Measurements from ENCODE around the gene LSM14B.

The LSM14B gene

DNA sequence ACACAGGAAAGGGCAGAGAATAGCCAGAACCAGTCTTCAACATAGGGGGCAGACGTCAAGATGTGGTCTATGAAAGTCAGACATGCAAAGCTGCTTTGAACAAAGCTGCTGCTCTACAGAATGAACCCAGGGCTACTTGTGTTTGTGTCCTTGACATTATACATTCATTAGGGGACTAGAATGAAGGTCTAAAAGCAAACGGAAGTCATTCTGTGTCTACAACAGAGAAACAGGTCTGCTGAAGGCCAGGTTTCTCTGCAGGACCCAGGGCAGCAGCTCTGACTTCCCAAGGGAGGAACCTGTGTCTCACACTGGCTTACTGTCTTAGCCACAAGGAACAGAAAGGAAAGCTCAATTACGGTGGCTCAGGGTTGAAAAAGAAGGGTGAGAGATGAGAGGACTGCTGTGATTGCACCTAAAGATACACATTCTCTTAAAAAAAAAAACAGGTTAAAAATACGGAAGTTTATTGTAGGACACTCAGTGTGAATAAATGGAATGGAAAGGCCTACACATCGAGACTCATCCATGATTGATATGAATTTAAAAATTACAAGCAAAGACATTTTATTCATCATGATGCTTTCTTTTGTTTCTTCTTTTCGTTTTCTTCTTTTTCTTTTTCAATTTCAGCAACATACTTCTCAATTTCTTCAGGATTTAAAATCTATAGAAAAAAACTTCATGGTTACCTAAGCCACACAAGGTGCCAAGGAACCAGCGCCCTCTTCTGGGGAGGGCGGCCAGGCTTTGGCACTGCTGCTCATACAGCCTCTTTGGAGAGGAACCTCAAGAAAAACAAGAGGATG is 14.2 kb downstream of the LSM14B start:
- no peak overlapping the region for H3K4me3 ChIP-seq (ENCODE audit: low read depth, low read length)
- TF ChIP-seq POLR2A (IDR thresholded peaks at IDR 0.05; ENCODE audit: extremely low read depth, insufficient read length) (no peak), MYC (IDR thresholded peaks at IDR 0.05; ENCODE audit: low read depth, low read length) (peak; percentile 41; the same call in 1 of the 2 replicates)
- TF ChIP-seq, protein P1, sequence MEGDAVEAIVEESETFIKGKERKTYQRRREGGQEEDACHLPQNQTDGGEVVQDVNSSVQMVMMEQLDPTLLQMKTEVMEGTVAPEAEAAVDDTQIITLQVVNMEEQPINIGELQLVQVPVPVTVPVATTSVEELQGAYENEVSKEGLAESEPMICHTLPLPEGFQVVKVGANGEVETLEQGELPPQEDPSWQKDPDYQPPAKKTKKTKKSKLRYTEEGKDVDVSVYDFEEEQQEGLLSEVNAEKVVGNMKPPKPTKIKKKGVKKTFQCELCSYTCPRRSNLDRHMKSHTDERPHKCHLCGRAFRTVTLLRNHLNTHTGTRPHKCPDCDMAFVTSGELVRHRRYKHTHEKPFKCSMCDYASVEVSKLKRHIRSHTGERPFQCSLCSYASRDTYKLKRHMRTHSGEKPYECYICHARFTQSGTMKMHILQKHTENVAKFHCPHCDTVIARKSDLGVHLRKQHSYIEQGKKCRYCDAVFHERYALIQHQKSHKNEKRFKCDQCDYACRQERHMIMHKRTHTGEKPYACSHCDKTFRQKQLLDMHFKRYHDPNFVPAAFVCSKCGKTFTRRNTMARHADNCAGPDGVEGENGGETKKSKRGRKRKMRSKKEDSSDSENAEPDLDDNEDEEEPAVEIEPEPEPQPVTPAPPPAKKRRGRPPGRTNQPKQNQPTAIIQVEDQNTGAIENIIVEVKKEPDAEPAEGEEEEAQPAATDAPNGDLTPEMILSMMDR (IDR thresholded peaks at IDR 0.05; ENCODE audit: low read depth, low read length): peak; percentile 98
- TF ChIP-seq, protein P2, sequence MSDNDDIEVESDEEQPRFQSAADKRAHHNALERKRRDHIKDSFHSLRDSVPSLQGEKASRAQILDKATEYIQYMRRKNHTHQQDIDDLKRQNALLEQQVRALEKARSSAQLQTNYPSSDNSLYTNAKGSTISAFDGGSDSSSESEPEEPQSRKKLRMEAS (IDR thresholded peaks at IDR 0.05; ENCODE audit: low read depth, low read length): peak; percentile 31; the same call in 1 of the 2 replicates
- DNase-seq (ENCODE audit: low read depth): peak; percentile 82

DNA sequence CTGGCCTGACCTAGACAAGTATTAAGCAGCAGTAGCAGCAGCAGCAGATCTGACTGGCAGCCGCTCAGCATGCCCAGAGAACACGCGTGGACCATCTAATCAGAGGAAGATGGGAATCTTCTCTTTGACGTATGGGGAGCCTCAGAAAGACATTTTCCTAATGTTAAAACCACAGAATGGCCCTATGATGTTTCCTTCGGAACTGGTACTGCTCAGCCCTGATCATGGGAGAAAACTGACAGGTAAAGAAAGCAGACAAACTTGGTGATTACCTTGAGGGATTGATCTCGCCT is 14.8 kb downstream of the LSM14B start:
- DNase-seq (ENCODE audit: low read depth): no peak
- H3K4me3 ChIP-seq (ENCODE audit: low read depth, low read length): no peak overlapping the region
- TF ChIP-seq POLR2A (IDR thresholded peaks at IDR 0.05; ENCODE audit: extremely low read depth, insufficient read length) (no peak), MYC (IDR thresholded peaks at IDR 0.05; ENCODE audit: low read depth, low read length) (no peak)
- TF ChIP-seq, protein P2 (IDR thresholded peaks at IDR 0.05; ENCODE audit: low read depth, low read length): no peak
- TF ChIP-seq, protein P1 (IDR thresholded peaks at IDR 0.05; ENCODE audit: low read depth, low read length): no peak

DNA sequence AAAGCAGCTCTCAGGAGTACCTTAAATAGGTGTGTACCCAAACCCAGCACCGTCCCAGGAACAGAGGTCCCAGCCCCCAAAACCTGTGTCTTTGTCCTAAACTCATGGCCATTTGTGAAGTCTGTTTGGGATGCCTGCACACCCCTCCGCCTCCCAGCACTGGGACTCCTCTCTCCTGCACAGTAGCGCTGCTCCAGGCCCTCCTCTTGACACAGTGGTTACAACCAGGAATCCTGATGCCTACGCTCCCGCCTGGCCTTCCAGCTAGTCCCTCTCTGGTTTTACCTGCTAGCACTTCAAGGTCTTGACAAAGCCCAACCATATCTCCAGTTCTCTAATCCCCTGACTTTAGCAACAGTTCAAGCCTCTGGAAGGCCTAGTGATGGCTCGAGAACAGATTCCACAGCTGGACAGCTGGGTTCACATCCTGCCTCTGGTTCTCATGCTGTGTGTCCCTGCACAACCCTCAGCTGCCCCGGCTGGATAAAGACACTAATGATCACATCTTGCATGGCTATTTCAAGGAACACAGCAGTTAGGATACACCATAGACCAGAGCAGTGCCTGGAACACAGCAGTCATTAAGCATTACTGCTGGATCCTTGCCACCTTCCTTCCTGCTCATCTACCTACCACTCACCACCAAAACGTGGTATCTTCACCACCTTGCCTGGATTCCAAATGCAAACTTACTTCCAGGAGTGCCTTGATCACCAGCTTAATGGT is 15.4 kb downstream of the LSM14B start:
- no peak for DNase-seq (ENCODE audit: low read depth)
- H3K4me3 ChIP-seq (ENCODE audit: low read depth, low read length): no peak overlapping the region
- no peak for TF ChIP-seq MYC (IDR thresholded peaks at IDR 0.05; ENCODE audit: low read depth, low read length)

DNA sequence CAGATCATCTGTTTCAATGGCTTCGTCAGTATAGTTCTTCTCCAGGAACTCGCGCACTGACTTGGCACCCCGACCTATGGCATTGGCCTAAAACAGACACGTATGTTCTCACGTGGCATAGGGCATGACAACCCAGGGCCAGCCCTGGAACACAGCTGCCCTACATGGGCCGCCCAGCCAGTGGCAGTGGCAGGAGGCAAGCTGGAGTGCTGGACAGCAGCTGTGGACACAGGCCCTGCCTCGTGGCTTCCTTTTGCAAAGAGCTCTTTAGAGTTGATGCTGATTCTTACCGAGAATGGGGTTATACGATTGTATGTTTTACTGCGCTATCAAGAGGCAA is 15.9 kb downstream of the LSM14B start:
- H3K4me3 ChIP-seq (ENCODE audit: low read depth, low read length): no peak overlapping the region
- no peak for TF ChIP-seq POLR2A (IDR thresholded peaks at IDR 0.05; ENCODE audit: extremely low read depth, insufficient read length)
- no peak for DNase-seq (ENCODE audit: low read depth)

DNA sequence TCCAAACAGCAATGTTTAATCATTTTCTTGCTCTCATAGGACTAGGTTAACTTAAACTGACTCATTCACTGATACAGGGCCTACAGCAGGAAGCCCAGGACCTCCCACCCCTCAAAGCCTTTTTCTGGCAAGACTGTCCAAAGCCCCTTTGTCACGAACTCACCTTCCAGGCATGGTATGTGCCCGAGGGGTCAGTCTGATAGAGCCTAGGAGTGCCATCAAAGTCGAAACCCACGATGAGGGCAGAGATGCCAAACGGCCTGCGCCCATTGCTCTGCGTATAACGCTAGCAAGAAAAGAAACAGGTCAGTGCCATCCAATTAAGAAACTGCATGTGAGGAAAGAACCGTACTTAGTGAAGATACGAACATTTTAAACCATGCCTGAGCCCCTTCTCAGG is 16.6 kb downstream of the LSM14B start:
- no peak overlapping the region for H3K4me3 ChIP-seq (ENCODE audit: low read depth, low read length)
- no peak for DNase-seq (ENCODE audit: low read depth)
- no peak for TF ChIP-seq POLR2A (IDR thresholded peaks at IDR 0.05; ENCODE audit: extremely low read depth, insufficient read length)
- TF ChIP-seq MYC (IDR thresholded peaks at IDR 0.05; ENCODE audit: low read depth, low read length): no peak

DNA sequence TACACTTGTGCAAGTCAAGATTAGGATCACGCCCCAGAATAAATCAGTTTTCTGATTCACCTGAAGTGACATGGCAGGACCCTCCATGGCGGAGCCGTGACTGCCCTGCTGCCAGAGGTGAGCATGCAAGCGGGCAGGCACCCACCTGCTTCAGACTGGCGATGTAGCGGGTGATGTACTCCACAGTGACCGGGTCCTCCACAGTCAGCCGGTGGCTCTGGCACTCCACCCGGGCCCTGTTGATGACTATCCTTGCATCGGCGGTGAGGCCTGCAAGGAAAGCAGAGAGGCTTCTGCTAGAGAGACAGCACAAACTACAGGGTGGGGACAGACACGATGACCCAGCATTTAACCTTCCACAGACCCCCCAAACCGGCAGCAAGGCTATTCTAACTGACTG is 17.4 kb downstream of the LSM14B start:
- no peak overlapping the region for H3K4me3 ChIP-seq (ENCODE audit: low read depth, low read length)
- no peak for DNase-seq (ENCODE audit: low read depth)

DNA sequence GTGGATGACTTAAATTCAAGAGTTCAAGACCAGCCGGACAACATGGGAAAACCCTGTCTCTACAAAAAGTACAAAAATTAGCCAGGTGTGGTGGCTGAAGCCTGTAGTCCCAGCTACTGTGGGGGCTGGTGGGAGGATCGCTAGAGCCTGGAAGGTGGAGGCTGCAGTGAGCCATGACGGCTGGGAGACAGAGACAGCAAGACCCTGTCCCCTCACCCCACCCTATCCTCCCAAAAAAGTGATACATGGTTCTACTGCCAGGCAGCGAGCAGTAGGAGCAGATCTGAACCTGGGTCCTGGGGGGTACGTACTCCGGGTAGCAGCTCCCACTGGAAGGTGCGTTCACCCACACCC is 18.7 kb downstream of the LSM14B start:
- H3K4me3 ChIP-seq (ENCODE audit: low read depth, low read length): peak overlapping the region; percentile 18
- DNase-seq (ENCODE audit: low read depth): no peak
- TF ChIP-seq, protein P1 (IDR thresholded peaks at IDR 0.05; ENCODE audit: low read depth, low read length): no peak

More for the DNA sequence above, 17.4 kb downstream of the LSM14B start:
- TF ChIP-seq, protein P2 (IDR thresholded peaks at IDR 0.05; ENCODE audit: low read depth, low read length): no peak
- no peak for TF ChIP-seq POLR2A (IDR thresholded peaks at IDR 0.05; ENCODE audit: extremely low read depth, insufficient read length)
- TF ChIP-seq MYC (IDR thresholded peaks at IDR 0.05; ENCODE audit: low read depth, low read length): no peak
- TF ChIP-seq, protein P1 (IDR thresholded peaks at IDR 0.05; ENCODE audit: low read depth, low read length): no peak
